A204.1 (cell line): ENCODE data around the gene HAL.
A peak's percentile ranks its signal among the peaks of the same experiment; 100 is the strongest.
"Not testable (repeated sequence)": the region's sequence is repeated elsewhere in the genome, so short reads cannot be mapped to it uniquely, and the experiment has no call there.

ENCODE experiments used
- FAIRE-seq: peaks from 2 replicates; lab custom pipeline; 2012; peaks lifted over from hg19 to GRCh38; lab: Jason Lieb, UNC

Gene HAL

DNA sequence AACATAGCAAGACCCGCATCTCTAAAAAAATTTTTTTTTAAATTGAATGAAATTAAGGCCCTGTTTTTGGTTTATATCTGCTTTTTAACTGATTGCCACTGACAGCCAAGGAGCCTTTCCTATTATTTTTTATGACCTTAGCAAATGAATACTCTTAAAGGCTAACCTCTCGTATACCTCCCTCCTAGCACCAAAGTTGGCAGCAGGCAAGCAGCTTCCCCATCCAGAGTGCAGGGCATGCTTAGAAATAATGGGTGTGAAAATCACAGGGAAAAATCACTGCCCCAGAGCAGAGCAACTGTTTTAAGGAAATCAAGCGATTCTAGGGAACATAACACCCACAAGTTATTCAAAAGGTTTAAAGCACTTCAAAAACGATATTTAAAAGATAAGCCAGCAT lies 20.7 kb downstream of the HAL start:
- no peak for FAIRE-seq

GRCh38 chr12:95974358-95974757 lies 21.8 kb downstream of the HAL start:
- no peak for FAIRE-seq

DNA sequence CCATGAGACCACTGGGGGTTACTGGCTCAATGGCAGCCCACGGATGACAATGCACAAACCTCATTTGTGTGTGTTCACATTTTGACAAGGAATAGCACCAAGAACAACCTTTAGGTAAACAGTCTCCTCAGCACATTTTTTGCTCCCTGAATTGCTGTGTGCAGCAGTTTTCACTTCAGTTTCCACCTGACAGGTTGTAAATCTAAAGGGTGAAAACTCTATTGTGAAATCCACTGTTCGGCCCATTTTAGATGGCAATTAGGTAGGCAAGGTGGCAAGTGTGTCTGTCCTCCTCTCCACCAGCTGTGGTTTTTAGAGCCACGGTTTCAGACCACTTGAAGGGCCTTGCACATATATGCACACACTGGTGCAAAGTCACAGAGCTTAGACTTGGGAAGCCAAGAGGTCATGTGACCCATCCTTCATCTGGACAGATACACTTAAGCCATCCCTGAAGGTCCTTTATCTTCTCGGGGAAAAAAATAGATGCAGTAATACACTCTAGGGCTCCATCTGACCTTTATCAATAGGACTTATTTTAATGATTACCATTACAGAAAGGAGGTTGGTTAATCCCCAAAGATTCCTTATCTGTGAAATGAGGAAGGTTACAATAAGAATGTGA lies 23.2 kb downstream of the HAL start:
- FAIRE-seq = no peak

GRCh38 chr12:95970905-95971304 lies 25.2 kb downstream of the HAL start:
- no peak for FAIRE-seq

GRCh38 chr12:95969116-95969515 lies 27.0 kb downstream of the HAL start:
- FAIRE-seq = not testable (repeated sequence)

GRCh38 chr12:95967301-95967700 lies 28.8 kb downstream of the HAL start:
- FAIRE-seq = peak; percentile 3

GRCh38 chr12:95966287-95966870 lies 29.8 kb downstream of the HAL start:
- no peak for FAIRE-seq

GRCh38 chr12:95963096-95963495 lies 33.0 kb downstream of the HAL start:
- FAIRE-seq = no peak

DNA sequence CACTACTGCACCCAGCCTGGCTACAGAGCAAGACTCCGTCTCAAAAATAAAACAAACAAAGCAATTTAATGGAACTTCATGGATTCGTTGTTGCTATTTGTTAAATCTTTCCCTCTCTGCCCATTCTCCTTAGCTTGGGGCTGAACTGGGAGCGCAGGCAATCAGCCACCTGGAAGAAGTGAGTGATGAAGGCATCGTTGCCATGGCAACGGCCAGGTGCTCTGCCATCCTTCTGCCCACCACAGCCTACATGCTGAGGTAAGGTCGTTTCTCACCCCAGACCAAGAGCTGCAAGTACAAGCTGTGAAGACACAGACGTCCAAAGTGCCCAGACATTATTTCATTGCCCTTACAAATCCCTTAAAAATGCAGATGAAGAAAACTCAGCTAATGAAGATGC lies 33.9 kb downstream of the HAL start:
- no peak for FAIRE-seq

GRCh38 chr12:95960241-95960640 lies 35.9 kb downstream of the HAL start:
- no peak for FAIRE-seq

- no peak for FAIRE-seq
These were observed 37.0 kb downstream of the HAL start for GRCh38 chr12:95959107-95959506.

DNA sequence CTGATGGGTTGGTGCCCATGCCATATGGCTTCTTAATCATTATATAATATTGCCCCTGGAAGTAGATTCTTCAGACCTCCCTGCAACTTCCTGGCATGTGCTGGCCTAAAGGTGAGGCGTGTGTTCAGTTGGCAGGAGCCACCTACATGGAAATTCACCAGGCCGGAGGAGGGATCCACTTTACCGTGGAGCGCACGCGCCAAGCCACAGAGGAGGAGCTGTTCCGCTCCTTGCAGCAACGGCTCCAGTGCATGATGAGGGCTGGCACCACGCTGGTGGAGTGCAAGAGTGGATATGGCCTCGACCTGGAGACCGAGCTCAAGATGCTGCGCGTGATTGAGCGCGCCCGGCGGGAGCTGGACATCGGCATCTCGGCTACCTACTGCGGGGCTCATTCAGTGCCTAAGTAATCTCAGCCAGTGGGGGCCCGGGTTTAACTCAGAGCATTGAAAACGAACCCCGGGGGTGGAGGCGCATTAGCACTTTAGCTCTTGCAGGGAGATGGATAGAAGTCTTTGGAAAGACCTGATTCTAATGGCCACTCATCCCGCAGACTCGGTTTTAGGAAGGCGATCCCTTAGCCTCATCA lies 39.5 kb downstream of the HAL start:
- no peak for FAIRE-seq

DNA sequence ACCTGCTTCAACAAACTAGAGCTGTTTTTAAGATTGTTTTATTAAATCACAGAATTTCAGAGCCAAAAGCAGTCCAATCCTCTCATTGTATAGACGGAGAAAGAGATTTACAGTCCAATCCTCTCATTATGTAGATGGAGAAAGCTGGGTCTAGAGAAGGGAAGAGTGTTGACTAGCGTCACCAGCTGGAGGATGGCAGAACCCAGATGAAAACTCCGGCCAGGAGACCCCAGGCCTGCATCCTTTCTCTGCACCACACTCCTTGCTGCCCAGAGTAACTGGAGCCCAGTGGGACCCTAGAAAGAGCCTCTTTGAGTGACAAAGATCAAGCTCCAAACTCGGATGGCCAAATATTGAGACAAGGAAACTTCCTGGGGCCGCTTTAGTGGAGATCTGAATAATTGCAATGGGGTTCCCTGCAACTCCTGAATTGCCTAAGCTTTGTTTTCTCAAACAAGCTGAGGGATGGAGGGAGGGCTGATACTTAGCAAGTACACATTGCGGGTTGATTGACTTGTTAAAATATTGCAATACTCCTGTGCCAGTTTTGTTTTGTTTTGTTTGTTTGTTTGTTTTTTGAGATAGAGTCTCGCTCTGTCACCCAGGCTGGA lies 40.5 kb downstream of the HAL start:
- no peak for FAIRE-seq

- no peak for FAIRE-seq
These were observed 43.1 kb downstream of the HAL start for GRCh38 chr12:95953000-95953399.

DNA sequence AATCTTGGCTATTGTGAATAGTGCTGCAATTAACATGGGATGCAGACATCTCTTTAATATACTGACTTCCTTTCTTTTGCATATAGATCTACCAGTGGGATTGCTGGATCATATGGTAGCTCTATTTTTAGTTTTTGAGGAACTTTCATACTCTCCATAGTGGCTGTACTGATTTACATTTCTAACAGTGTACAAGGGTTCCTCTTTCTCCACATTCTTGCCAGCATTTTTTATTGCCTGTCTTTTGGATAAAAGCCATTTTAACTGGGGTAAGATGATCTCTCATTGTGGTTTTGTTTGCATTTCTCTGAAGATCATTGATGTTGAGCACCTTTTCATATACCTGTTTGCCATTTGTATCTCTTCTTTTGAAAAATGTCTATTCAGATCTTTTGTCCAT lies 44.6 kb downstream of the HAL start:
- no peak for FAIRE-seq

DNA sequence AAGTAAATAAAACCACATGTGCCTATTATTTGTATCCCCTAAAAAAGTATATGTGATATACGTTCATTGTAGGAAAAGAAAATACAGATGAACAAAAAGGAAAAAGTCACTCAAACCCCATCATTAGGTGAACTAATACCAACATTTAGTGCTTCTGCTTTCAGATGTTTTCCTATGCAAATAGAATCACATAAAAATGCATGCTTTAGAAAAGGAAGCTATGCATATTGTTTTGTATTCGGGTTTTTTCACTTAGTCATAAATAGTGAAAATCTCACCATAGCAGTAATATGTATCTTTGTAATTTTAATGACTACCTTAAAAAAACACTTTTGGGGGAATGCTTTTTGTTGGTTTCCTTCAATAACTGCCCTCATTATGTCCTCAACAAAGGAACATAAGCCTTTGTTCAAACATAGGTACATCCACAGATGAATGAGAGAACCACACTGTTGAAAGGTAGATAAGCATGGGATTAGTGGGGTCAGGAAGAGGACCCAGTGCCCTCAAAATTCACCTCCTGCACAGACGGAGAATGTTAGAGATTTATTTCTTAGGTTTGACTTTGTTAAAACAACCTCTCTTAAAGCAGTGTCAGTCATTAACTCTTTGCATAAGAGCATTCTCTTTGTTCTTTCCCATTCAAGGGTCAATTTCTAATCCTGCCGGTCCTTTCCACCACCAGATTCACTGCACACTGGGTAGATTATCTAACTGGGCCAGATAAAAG lies 46.5 kb downstream of the HAL start:
- FAIRE-seq = no peak

DNA sequence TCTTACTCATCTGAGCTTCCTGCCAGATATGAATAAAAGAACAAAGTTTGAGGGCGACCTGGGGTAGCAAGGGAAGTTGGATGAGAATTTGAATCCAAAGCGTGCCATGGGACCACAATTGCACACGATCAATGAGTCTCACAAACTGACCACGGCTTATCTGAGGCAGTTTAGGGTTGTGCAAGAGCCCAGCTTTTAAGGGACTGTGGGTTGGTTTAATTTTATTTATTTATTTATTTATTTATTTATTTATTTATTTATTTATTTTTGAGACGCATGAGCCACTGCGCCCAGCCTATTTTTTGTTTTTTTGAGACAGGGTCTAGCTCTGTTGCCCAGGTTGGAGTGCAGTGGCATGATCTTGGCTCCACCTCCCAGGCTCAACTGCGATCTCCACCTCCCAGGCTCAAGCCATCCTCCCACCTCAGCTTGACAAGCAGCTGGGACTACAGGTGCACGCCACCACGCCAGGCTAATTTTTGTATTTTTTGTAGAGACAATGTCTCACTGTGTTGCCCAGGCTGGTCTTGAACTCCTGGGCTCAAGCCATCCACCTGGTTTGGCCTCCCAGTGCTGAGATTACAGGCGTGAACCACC lies 51.9 kb downstream of the HAL start:
- FAIRE-seq = no peak

GRCh38 chr12:95943330-95943842 lies 52.8 kb downstream of the HAL start, which contains the start of gene AMDHD1:
Gene AMDHD1 (plus strand): TSS chr12:95943331. CDS start chr12:95943399, 68 bp downstream.
- no peak for FAIRE-seq

- FAIRE-seq = no peak
These were observed 53.4 kb downstream of the HAL start, which contains the start of gene CCDC38 for GRCh38 chr12:95942524-95943329. Gene CCDC38 (minus strand): TSS chr12:95942614. CDS start chr12:95936509, 6,105 bp downstream.

DNA sequence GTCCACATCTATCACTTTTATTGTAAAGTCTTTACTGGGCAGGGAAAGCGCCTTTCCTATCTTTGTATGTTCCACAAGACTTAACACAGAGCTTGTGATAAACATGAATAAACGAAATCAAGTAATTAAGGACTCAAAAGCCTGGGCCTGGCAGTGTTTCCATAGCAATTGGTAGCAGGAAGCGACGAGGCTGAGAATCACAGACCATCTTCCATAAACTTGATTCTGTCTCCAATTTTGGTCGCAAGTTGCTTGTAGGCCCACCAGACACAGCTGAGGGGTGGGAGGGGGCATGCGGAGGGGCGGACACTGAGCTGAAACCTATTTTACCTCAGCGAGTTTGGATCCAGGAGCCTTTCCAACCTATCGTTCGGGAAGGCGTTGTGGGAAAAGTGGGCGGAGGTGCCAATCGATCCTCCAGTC lies 54.0 kb downstream of the HAL start:
- FAIRE-seq = no peak

GRCh38 chr12:95940514-95940913 lies 55.6 kb downstream of the HAL start:
- FAIRE-seq = no peak
